GM23338 (cell line): ENCODE data around the gene LANCL1. TPM values are rescaled to one million over a fixed set of nuclear protein-coding genes. Genes with fewer than 3 reads are reported as not detected.

ENCODE experiments used
- ATAC-seq: fragments of 200-7000 bp; cut with Tn5 transposase; 3 replicates; pipeline ENCODE4 v1.9.1; 2020
- DNase-seq: peaks from one replicate; pipeline ENCODE4 v3.0.0-alpha.2; 2015; ENCODE audit warnings: low spot score
- H2AFZ ChIP-seq: fragments of 200-600 bp; sonication (generic); 2 replicates; pipeline ENCODE4 v1.8.0; 2016; ENCODE audit warnings: antibody characterized with exemption, mild to moderate bottlenecking, moderate library complexity
- H3F3A ChIP-seq: fragments of 200-600 bp; sonication (generic); replicated peaks from 2 replicates; pipeline ENCODE4 v1.8.0; 2017; ENCODE audit warnings: antibody characterized with exemption, mixed run types, low read depth
- H3K27ac ChIP-seq: fragments of 200-600 bp; sonication (generic); 2 replicates; pipeline ENCODE4 v1.6.1; 2016; ENCODE audit warnings: low read depth
- H3K27me3 ChIP-seq: fragments of 200-600 bp; sonication (generic); 2 replicates; pipeline ENCODE4 v1.8.0; 2016; ENCODE audit warnings: mild to moderate bottlenecking, mixed run types, moderate library complexity; ENCODE audit not compliant: insufficient read depth
- H3K36me3 ChIP-seq: fragments of 200-600 bp; sonication (generic); 2 replicates; pipeline ENCODE4 v1.8.0; 2016; ENCODE audit warnings: mild to moderate bottlenecking; ENCODE audit not compliant: insufficient read depth
- H3K4me1 ChIP-seq: fragments of 200-600 bp; sonication (generic); 2 replicates; pipeline ENCODE4 v1.8.0; 2016; ENCODE audit warnings: mild to moderate bottlenecking, moderate library complexity; ENCODE audit not compliant: insufficient read depth
- H3K4me2 ChIP-seq: fragments of 200-600 bp; sonication (generic); 2 replicates; pipeline ENCODE4 v1.7.1; 2017; ENCODE audit warnings: mixed run types
- H3K4me3 ChIP-seq: fragments of 200-600 bp; sonication (generic); 2 replicates; pipeline ENCODE4 v1.6.1; 2016; ENCODE audit warnings: mixed run types
- H3K79me2 ChIP-seq: fragments of 200-600 bp; sonication (generic); replicated peaks from 2 replicates; pipeline ENCODE4 v1.8.0; 2017; ENCODE audit warnings: mild to moderate bottlenecking; ENCODE audit not compliant: insufficient read depth
- H3K9me2 ChIP-seq: fragments of 200-600 bp; sonication (generic); 2 replicates; pipeline ENCODE4 v1.8.0; 2017; ENCODE audit not compliant: insufficient read depth
- H4K20me1 ChIP-seq: fragments of 200-600 bp; sonication (generic); replicated peaks from 2 replicates; pipeline ENCODE4 v1.8.0; 2017; ENCODE audit warnings: mild to moderate bottlenecking; ENCODE audit not compliant: insufficient read depth
- H3K27ac Mint-ChIP-seq: 2 replicates; pipeline ENCODE4 v1.8.0; 2020; ENCODE audit warnings: inconsistent platforms, mild to moderate bottlenecking, moderate library complexity, mixed read lengths
- H3K27me3 Mint-ChIP-seq: 3 replicates; pipeline ENCODE4 v1.8.0; 2022; ENCODE audit warnings: low read depth, mild to moderate bottlenecking, moderate library complexity, mixed read lengths, inconsistent platforms; ENCODE audit not compliant: insufficient read depth, poor library complexity
- H3K36me3 Mint-ChIP-seq: 3 replicates; pipeline ENCODE4 v1.8.0; 2021; ENCODE audit warnings: low read depth, mild to moderate bottlenecking, inconsistent platforms, moderate library complexity, mixed read lengths
- H3K4me1 Mint-ChIP-seq: 3 replicates; pipeline ENCODE4 v1.8.0; 2020; ENCODE audit warnings: mild to moderate bottlenecking, inconsistent platforms, mixed read lengths
- H3K4me3 Mint-ChIP-seq: 3 replicates; pipeline ENCODE4 v1.8.0; 2021; ENCODE audit warnings: moderate library complexity, mild to moderate bottlenecking, inconsistent platforms, mixed read lengths
- H3K9me3 Mint-ChIP-seq: 3 replicates; pipeline ENCODE4 v1.8.0; 2020; ENCODE audit warnings: moderate library complexity, mild to moderate bottlenecking, inconsistent platforms, mixed read lengths
- polyA plus RNA-seq: library from polyadenylated mRNA; unstranded; fragments of >200 nt; fragmentation: Nextera tagmentation; extraction: Ambion mirVana; gene quantifications from 2 replicates; pipeline ENCODE4 v1.2.1, GENCODE V29; 2016
- total RNA-seq: library from RNA; depleted of rRNA; stranded (reverse); fragments of >200 nt; shearing (Covaris generic); gene quantifications from 2 replicates; pipeline ENCODE4 v1.2.3, GENCODE V29; 2014
- TF ChIP-seq, protein P1 (sequence below): fragments of 250-450 bp; sonication (Bioruptor Pico); IDR thresholded peaks from 2 replicates; pipeline ENCODE4 v1.5.0; 2020; ENCODE audit warnings: mild to moderate bottlenecking, moderate library complexity
- TF ChIP-seq, protein P2 (sequence below), 2 experiments: fragments of 200-600 bp in 1 of 2; sonication (generic) in 1 of 2; conservative IDR thresholded peaks; 2 replicates each; pipeline versions ENCODE4 v1.5.1 to v1.6.1; 2016 to 2017; ENCODE audit warnings: antibody characterized with exemption in 2 of 2, low read depth in 2 of 2, mild to moderate bottlenecking in 2 of 2, moderate library complexity in 1 of 2
- TF ChIP-seq, protein P3 (sequence below): IDR thresholded peaks from 2 replicates; pipeline ENCODE4 v1.6.1; 2016; ENCODE audit warnings: antibody characterized with exemption

LANCL1 gene
- total and polyA plus RNA-seq, 2 experiments from 2014 or later: 13.4 to 36.8 TPM

DNA sequence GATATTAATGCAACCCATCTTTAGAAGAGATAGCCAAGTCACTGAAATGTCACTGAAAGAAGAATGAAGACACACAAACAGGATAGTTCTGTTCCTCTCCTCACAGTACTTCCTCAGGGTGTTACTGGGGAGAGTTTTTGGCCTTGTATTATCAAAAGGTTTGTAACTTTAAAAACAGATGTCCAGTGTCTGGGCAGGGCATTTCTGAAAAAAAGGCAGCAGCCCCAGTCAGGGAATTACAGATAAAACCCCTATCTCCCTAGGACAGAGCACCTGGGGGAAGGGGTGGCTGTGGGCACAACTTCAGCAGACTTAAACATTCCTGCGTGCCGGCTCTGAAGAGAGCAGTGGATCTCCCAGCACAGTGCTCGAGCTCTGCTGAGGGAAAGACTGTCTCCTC is 30.8 kb downstream of the LANCL1 start (continued):
- TF ChIP-seq, protein P1, sequence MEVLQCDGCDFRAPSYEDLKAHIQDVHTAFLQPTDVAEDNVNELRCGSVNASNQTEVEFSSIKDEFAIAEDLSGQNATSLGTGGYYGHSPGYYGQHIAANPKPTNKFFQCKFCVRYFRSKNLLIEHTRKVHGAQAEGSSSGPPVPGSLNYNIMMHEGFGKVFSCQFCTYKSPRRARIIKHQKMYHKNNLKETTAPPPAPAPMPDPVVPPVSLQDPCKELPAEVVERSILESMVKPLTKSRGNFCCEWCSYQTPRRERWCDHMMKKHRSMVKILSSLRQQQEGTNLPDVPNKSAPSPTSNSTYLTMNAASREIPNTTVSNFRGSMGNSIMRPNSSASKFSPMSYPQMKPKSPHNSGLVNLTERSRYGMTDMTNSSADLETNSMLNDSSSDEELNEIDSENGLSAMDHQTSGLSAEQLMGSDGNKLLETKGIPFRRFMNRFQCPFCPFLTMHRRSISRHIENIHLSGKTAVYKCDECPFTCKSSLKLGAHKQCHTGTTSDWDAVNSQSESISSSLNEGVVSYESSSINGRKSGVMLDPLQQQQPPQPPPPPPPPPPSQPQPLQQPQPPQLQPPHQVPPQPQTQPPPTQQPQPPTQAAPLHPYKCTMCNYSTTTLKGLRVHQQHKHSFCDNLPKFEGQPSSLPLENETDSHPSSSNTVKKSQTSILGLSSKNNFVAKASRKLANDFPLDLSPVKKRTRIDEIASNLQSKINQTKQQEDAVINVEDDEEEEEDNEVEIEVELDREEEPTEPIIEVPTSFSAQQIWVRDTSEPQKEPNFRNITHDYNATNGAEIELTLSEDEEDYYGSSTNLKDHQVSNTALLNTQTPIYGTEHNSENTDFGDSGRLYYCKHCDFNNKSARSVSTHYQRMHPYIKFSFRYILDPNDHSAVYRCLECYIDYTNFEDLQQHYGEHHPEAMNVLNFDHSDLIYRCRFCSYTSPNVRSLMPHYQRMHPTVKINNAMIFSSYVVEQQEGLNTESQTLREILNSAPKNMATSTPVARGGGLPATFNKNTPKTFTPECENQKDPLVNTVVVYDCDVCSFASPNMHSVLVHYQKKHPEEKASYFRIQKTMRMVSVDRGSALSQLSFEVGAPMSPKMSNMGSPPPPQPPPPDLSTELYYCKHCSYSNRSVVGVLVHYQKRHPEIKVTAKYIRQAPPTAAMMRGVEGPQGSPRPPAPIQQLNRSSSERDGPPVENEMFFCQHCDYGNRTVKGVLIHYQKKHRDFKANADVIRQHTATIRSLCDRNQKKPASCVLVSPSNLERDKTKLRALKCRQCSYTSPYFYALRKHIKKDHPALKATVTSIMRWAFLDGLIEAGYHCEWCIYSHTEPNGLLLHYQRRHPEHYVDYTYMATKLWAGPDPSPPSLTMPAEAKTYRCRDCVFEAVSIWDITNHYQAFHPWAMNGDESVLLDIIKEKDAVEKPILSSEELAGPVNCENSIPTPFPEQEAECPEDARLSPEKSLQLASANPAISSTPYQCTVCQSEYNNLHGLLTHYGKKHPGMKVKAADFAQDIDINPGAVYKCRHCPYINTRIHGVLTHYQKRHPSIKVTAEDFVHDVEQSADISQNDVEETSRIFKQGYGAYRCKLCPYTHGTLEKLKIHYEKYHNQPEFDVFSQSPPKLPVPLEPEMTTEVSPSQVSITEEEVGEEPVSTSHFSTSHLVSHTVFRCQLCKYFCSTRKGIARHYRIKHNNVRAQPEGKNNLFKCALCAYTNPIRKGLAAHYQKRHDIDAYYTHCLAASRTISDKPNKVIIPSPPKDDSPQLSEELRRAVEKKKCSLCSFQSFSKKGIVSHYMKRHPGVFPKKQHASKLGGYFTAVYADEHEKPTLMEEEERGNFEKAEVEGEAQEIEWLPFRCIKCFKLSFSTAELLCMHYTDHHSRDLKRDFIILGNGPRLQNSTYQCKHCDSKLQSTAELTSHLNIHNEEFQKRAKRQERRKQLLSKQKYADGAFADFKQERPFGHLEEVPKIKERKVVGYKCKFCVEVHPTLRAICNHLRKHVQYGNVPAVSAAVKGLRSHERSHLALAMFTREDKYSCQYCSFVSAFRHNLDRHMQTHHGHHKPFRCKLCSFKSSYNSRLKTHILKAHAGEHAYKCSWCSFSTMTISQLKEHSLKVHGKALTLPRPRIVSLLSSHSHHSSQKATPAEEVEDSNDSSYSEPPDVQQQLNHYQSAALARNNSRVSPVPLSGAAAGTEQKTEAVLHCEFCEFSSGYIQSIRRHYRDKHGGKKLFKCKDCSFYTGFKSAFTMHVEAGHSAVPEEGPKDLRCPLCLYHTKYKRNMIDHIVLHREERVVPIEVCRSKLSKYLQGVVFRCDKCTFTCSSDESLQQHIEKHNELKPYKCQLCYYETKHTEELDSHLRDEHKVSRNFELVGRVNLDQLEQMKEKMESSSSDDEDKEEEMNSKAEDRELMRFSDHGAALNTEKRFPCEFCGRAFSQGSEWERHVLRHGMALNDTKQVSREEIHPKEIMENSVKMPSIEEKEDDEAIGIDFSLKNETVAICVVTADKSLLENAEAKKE (CRISPR knock-in tag): no peak

DNA sequence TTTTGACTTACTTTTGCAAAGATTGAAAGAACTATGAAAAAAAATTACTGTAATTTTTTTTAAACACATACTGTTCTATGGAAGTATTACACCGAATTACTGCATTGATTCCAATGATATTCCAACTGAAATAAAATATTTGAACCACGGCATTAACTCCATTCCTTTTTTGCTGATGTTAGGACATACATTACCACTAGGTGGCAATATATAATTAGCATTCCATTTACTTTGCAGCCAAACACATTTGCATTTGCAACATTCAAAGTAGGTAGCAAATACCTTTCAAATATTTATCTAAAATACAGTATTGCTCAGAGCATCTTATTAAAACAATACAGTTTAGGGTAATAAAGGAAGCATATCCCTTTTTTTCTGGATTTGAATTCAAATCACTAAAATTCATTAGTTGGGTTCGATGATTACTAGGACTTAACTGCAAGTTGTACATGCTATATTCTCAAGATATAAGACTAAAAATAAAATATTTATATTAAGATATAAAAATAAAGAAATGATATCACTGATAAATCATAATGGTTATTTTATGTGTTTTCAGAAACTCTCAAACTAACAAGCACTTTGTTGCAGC is 31.3 kb downstream of the LANCL1 start:
- H3K27ac Mint-ChIP-seq: no peak overlapping the region
- H3K4me3 Mint-ChIP-seq: no peak overlapping the region
- TF ChIP-seq, protein P2, sequence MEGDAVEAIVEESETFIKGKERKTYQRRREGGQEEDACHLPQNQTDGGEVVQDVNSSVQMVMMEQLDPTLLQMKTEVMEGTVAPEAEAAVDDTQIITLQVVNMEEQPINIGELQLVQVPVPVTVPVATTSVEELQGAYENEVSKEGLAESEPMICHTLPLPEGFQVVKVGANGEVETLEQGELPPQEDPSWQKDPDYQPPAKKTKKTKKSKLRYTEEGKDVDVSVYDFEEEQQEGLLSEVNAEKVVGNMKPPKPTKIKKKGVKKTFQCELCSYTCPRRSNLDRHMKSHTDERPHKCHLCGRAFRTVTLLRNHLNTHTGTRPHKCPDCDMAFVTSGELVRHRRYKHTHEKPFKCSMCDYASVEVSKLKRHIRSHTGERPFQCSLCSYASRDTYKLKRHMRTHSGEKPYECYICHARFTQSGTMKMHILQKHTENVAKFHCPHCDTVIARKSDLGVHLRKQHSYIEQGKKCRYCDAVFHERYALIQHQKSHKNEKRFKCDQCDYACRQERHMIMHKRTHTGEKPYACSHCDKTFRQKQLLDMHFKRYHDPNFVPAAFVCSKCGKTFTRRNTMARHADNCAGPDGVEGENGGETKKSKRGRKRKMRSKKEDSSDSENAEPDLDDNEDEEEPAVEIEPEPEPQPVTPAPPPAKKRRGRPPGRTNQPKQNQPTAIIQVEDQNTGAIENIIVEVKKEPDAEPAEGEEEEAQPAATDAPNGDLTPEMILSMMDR (conservative IDR thresholded peaks at IDR 0.05; ENCODE audit: low read depth in 2 of 2): peak; percentile 62 to 94
- TF ChIP-seq, protein P3, sequence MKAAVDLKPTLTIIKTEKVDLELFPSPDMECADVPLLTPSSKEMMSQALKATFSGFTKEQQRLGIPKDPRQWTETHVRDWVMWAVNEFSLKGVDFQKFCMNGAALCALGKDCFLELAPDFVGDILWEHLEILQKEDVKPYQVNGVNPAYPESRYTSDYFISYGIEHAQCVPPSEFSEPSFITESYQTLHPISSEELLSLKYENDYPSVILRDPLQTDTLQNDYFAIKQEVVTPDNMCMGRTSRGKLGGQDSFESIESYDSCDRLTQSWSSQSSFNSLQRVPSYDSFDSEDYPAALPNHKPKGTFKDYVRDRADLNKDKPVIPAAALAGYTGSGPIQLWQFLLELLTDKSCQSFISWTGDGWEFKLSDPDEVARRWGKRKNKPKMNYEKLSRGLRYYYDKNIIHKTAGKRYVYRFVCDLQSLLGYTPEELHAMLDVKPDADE: no peak
- H3K27me3 Mint-ChIP-seq: peaks cover 3% of the 10 kb centered on the region
- H3K4me3 ChIP-seq: no peak overlapping the region
- peaks cover 10% of the 10 kb centered on the region for H3K79me2 ChIP-seq
- no peak overlapping the region for H2AFZ ChIP-seq
- no peaks in the 10 kb centered on the region for H3K9me2 ChIP-seq
- ATAC-seq (no peak), DNase-seq (peak; percentile 58)
- no peaks in the 10 kb centered on the region for H3K27me3 ChIP-seq
- H3K4me1 ChIP-seq: peaks cover 14% of the 10 kb centered on the region; the same call in 1 of the 2 replicates
- peaks cover 30% of the 10 kb centered on the region for H3K4me1 Mint-ChIP-seq
- no peak overlapping the region for H3K4me2 ChIP-seq
- no peaks in the 10 kb centered on the region for H4K20me1 ChIP-seq
- peaks cover 22% of the 10 kb centered on the region; the same call in 2 of the 3 replicates for H3K9me3 Mint-ChIP-seq
- no peaks in the 10 kb centered on the region for H3K36me3 ChIP-seq
- no peak overlapping the region for H3K27ac ChIP-seq
- H3F3A ChIP-seq: no peaks in the 10 kb centered on the region
- peaks cover 50% of the 10 kb centered on the region for H3K36me3 Mint-ChIP-seq
